CD4-positive, alpha-beta T cell treated with Interleukin-2 at 100 ng/mL for 4 hours (primary cell): ENCODE measurements around the gene CATSPERZ.
"Not testable (repeated sequence)": the region's sequence is repeated elsewhere in the genome, so short reads cannot be mapped to it uniquely, and the experiment has no call there.

Experiments
- DNase-seq: peaks from one replicate; pipeline ENCODE4 v3.0.0-alpha.2; 2020; ENCODE audit warnings: low spot score

The CATSPERZ gene

GRCh38 chr11:64304316-64305072 is 4.3 kb downstream of the CATSPERZ start:
- DNase-seq: peak; percentile 93

- peak; percentile 98 for DNase-seq
Observed at GRCh38 chr11:64305075-64305690, 5.0 kb downstream of the CATSPERZ start, which contains the start of gene ESRRA. ESRRA (plus strand) TSS chr11:64305524; CDS start chr11:64307180, 1,656 bp downstream.

GRCh38 chr11:64305691-64306562 is 5.8 kb downstream of the CATSPERZ start:
- peak; percentile 77 for DNase-seq

GRCh38 chr11:64306563-64306875 is 6.4 kb downstream of the CATSPERZ start:
- DNase-seq: no peak

- DNase-seq: no peak
Observed at GRCh38 chr11:64306876-64307622, 6.9 kb downstream of the CATSPERZ start.

- not testable (repeated sequence) for DNase-seq
Observed at GRCh38 chr11:64307795-64308194, 7.6 kb downstream of the CATSPERZ start.

GRCh38 chr11:64312947-64313346 is 12.8 kb downstream of the CATSPERZ start:
- DNase-seq: no peak

- no peak for DNase-seq
Observed at GRCh38 chr11:64313491-64314145, 13.5 kb downstream of the CATSPERZ start.

GRCh38 chr11:64314146-64314804 is 14.1 kb downstream of the CATSPERZ start:
- no peak for DNase-seq

- DNase-seq: no peak
Observed at GRCh38 chr11:64314805-64315561, 14.8 kb downstream of the CATSPERZ start.

- DNase-seq: not testable (repeated sequence)
Observed at GRCh38 chr11:64315667-64316526, 15.7 kb downstream of the CATSPERZ start.

- peak; percentile 34 for DNase-seq
Observed at GRCh38 chr11:64316672-64317324, 16.6 kb downstream of the CATSPERZ start.

GRCh38 chr11:64317325-64317960 is 17.3 kb downstream of the CATSPERZ start, which contains the start of gene TRMT112:
TRMT112 (minus strand) TSS chr11:64317559; CDS start chr11:64317526, 33 bp downstream.
- DNase-seq: peak; percentile 98

GRCh38 chr11:64317961-64318765 is 18.0 kb downstream of the CATSPERZ start, which contains the start of gene PRDX5:
PRDX5 (plus strand) TSS chr11:64318121; CDS start chr11:64318216, 95 bp downstream.
- DNase-seq: peak; percentile 97

- no peak for DNase-seq
Observed at GRCh38 chr11:64318766-64319761, 18.9 kb downstream of the CATSPERZ start.

- DNase-seq: no peak
Observed at GRCh38 chr11:64320556-64320955, 20.4 kb downstream of the CATSPERZ start.
